ENCODE data around the gene KCNQ5.

The KCNQ5 gene

DNA sequence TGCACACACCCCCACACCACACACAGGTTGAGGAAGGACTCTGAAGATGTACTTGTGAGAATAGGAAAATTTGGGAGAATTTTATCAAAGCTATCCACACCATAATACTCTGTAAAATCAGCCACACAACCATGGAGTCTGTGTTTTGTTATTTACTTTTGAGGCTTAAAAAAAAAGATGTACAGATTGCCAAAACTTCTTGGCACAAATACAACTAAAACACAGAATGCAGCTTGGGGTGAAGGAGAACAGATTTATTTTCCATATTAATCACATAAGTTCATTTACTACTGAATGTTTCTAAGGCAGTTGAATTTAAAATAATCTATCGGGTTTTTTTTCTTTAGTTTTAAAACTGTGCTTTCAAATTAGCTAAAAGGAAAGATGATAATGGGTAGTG lies 32.8 kb upstream of the KCNQ5 start (continued):
- no peak for TF ChIP-seq TCF7L2 (IDR thresholded peaks at IDR 0.05; ENCODE audit: borderline replicate concordance, low read depth, low read length)
- TF ChIP-seq, protein P1, sequence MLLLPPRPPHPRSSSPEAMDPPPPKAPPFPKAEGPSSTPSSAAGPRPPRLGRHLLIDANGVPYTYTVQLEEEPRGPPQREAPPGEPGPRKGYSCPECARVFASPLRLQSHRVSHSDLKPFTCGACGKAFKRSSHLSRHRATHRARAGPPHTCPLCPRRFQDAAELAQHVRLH (tag by site-specific recombination; IDR thresholded peaks at IDR 0.05): no peak
- no peak for TF ChIP-seq ZNF324 (tag by site-specific recombination; IDR thresholded peaks at IDR 0.05)
- no peak for TF ChIP-seq ZNF664 (tag by site-specific recombination; IDR thresholded peaks at IDR 0.05)
- TF ChIP-seq, protein P2, sequence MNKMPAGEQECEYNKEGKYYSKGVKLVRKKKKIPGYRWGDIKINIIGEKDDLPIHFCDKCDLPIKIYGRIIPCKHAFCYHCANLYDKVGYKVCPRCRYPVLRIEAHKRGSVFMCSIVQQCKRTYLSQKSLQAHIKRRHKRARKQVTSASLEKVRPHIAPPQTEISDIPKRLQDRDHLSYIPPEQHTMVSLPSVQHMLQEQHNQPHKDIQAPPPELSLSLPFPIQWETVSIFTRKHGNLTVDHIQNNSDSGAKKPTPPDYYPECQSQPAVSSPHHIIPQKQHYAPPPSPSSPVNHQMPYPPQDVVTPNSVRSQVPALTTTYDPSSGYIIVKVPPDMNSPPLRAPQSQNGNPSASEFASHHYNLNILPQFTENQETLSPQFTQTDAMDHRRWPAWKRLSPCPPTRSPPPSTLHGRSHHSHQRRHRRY (tag by site-specific recombination; IDR thresholded peaks at IDR 0.05): no peak

DNA sequence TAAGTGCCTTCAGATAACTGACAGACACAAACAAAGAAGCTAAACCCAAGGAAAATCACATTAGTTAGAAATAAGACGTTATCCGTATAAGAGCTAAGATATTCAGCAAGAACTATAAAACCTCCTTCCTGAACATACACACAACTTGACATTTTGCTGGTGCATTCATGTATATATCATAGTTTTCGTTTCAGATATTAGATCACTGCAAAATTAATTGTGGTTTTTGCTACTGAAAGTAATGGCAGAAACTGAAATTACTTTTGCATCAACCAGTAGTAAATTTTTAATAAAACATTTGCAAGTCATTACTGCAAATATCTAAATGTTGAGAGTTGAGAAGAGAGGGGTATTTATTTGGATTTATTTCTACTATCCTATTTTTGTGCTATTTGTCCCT lies 26.1 kb upstream of the KCNQ5 start:
- Histone ChIP-seq H3K27ac (ENCODE audit: extremely low read depth, low read depth, low read length) (no peak overlapping the region), H3K36me3 (ENCODE audit: control insufficient read depth in 2 of 2, insufficient read depth in 1 of 2, low read length in 2 of 2) (no peaks in the 10 kb centered on the region), H3K4me3 (ENCODE audit: low read depth, low read length) (no peak overlapping the region), H3K4me1 (ENCODE audit: control insufficient read depth, insufficient read depth, low read length) (no peaks in the 10 kb centered on the region), H3K9me3 (ENCODE audit: control insufficient read depth, insufficient read depth, low read depth, low read length) (no peaks in the 10 kb centered on the region)
- TF ChIP-seq ZNF121 (tag by site-specific recombination; IDR thresholded peaks at IDR 0.05): no peak
- TF ChIP-seq ZNF600 (tag by site-specific recombination; IDR thresholded peaks at IDR 0.05): no peak
- no peak for TF ChIP-seq ZNF621 (tag by site-specific recombination; IDR thresholded peaks at IDR 0.05)
- TF ChIP-seq, protein P3, sequence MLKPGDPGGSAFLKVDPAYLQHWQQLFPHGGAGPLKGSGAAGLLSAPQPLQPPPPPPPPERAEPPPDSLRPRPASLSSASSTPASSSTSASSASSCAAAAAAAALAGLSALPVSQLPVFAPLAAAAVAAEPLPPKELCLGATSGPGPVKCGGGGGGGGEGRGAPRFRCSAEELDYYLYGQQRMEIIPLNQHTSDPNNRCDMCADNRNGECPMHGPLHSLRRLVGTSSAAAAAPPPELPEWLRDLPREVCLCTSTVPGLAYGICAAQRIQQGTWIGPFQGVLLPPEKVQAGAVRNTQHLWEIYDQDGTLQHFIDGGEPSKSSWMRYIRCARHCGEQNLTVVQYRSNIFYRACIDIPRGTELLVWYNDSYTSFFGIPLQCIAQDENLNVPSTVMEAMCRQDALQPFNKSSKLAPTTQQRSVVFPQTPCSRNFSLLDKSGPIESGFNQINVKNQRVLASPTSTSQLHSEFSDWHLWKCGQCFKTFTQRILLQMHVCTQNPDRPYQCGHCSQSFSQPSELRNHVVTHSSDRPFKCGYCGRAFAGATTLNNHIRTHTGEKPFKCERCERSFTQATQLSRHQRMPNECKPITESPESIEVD (tag by site-specific recombination; IDR thresholded peaks at IDR 0.05): no peak
- TF ChIP-seq ZNF677 (tag by site-specific recombination; IDR thresholded peaks at IDR 0.05): no peak
- TF ChIP-seq, protein P4, sequence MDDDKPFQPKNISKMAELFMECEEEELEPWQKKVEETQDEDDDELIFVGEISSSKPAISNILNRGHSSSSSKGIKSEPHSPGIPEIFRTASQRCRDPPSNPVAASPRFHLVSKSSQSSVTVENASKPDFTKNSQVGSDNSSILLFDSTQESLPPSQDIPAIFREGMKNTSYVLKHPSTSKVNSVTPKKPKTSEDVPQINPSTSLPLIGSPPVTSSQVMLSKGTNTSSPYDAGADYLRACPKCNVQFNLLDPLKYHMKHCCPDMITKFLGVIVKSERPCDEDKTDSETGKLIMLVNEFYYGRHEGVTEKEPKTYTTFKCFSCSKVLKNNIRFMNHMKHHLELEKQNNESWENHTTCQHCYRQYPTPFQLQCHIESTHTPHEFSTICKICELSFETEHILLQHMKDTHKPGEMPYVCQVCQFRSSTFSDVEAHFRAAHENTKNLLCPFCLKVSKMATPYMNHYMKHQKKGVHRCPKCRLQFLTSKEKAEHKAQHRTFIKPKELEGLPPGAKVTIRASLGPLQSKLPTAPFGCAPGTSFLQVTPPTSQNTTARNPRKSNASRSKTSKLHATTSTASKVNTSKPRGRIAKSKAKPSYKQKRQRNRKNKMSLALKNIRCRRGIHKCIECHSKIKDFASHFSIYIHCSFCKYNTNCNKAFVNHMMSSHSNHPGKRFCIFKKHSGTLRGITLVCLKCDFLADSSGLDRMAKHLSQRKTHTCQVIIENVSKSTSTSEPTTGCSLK (tag by site-specific recombination; IDR thresholded peaks at IDR 0.05): no peak
- CTCF ChIA-PET: interaction anchor here (0.9 to 2.3 kb wide), 2 partner anchors 20 to 534 kb away, joined by 3 to 7 read pairs; no protein-coding TSS in a partner anchor
- POLR2A ChIA-PET: no interaction called here

DNA sequence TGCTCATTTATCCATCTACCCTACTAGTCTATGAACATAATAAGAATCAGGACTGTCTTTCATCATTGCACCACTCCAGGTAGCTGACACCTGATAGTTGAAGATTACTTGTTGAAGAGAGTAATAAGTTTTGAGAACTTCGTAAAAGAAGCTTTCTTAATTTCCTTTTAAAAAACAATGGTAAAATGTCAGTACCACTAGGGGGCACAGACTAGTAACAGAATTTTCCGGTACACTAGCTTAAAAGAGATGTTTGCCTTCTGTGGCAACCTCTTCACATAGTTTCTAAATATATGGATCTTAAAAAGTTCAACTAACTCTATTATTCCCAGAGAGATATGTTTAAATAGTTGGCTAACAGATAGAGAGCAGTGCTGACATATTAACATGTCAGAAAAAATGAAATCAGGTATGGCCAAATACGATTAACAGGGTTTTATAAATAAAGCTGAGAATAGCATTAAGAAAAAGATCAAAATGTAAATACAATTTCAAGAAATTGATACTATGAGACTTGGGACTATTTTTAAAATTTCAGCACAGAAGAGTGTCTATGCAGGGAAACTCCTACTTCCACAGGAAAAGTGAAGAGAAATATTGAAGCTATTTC lies 5.4 kb upstream of the KCNQ5 start:
- ChIA-PET CTCF (interaction anchor here (0.6 to 7.1 kb wide), 59 partner anchors 8 to 1602 kb away, joined by 3 to 160 read pairs (median 4); no protein-coding TSS in a partner anchor), POLR2A (interaction anchor here (0.7 kb wide), 1 partner anchor 514 kb away, joined by 3 read pairs; no protein-coding TSS in a partner anchor)
- H3K9me3 ChIP-seq (ENCODE audit: control insufficient read depth, insufficient read depth, low read depth, low read length): no peaks in the 10 kb centered on the region
- no peak overlapping the region for H3K4me3 ChIP-seq (ENCODE audit: low read depth, low read length)
- H3K4me1 ChIP-seq (ENCODE audit: control insufficient read depth, insufficient read depth, low read length): no peaks in the 10 kb centered on the region
- H3K27ac ChIP-seq (ENCODE audit: extremely low read depth, low read depth, low read length): no peak overlapping the region
- H3K36me3 ChIP-seq (ENCODE audit: control insufficient read depth in 2 of 2, insufficient read depth in 1 of 2, low read length in 2 of 2): no peaks in the 10 kb centered on the region
- TF ChIP-seq, protein P5, sequence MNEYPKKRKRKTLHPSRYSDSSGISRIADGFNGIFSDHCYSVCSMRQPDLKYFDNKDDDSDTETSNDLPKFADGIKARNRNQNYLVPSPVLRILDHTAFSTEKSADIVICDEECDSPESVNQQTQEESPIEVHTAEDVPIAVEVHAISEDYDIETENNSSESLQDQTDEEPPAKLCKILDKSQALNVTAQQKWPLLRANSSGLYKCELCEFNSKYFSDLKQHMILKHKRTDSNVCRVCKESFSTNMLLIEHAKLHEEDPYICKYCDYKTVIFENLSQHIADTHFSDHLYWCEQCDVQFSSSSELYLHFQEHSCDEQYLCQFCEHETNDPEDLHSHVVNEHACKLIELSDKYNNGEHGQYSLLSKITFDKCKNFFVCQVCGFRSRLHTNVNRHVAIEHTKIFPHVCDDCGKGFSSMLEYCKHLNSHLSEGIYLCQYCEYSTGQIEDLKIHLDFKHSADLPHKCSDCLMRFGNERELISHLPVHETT (tag by site-specific recombination; IDR thresholded peaks at IDR 0.05): no peak
- TF ChIP-seq ZNF654 (tag by site-specific recombination; IDR thresholded peaks at IDR 0.05; ENCODE audit: low read depth): peak; percentile 50

Data from HEK293 (cell line).